Measurements from ENCODE around the gene MANSC4.

DNA sequence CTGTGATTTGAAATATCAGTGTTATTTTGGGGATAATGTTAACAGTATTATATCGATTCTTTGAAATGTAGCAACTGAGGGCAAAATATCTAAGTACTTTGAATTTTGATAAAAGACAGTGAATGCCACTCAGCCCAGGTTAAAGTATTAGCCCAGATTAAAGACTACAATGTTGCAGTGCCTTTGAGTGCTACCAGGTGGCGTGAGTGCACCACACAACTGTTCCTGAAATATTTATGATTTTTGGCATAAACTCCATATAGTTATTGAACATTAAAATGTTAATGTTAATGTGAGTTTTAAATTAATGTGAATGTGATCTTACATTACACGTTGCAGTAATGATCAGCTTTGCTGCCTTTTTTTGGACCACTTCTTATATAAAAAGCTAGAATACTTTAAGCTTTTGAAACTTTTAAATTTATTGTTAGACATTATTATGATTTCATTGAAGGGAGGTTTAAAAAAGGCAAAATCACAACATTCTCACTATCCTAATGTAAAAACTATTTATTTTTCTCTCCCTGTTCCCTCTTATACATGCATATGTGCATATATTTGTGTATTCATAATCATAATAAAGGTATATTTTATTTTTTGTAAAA lies 46.9 kb downstream of the MANSC4 start:
- TF ChIP-seq, protein P1, sequence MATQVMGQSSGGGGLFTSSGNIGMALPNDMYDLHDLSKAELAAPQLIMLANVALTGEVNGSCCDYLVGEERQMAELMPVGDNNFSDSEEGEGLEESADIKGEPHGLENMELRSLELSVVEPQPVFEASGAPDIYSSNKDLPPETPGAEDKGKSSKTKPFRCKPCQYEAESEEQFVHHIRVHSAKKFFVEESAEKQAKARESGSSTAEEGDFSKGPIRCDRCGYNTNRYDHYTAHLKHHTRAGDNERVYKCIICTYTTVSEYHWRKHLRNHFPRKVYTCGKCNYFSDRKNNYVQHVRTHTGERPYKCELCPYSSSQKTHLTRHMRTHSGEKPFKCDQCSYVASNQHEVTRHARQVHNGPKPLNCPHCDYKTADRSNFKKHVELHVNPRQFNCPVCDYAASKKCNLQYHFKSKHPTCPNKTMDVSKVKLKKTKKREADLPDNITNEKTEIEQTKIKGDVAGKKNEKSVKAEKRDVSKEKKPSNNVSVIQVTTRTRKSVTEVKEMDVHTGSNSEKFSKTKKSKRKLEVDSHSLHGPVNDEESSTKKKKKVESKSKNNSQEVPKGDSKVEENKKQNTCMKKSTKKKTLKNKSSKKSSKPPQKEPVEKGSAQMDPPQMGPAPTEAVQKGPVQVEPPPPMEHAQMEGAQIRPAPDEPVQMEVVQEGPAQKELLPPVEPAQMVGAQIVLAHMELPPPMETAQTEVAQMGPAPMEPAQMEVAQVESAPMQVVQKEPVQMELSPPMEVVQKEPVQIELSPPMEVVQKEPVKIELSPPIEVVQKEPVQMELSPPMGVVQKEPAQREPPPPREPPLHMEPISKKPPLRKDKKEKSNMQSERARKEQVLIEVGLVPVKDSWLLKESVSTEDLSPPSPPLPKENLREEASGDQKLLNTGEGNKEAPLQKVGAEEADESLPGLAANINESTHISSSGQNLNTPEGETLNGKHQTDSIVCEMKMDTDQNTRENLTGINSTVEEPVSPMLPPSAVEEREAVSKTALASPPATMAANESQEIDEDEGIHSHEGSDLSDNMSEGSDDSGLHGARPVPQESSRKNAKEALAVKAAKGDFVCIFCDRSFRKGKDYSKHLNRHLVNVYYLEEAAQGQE (IDR thresholded peaks at IDR 0.05) = no peak
- TF ChIP-seq JUND (IDR thresholded peaks at IDR 0.05) = no peak
- no peak for TF ChIP-seq SP1 (IDR thresholded peaks at IDR 0.05)
- TF ChIP-seq, protein P2, sequence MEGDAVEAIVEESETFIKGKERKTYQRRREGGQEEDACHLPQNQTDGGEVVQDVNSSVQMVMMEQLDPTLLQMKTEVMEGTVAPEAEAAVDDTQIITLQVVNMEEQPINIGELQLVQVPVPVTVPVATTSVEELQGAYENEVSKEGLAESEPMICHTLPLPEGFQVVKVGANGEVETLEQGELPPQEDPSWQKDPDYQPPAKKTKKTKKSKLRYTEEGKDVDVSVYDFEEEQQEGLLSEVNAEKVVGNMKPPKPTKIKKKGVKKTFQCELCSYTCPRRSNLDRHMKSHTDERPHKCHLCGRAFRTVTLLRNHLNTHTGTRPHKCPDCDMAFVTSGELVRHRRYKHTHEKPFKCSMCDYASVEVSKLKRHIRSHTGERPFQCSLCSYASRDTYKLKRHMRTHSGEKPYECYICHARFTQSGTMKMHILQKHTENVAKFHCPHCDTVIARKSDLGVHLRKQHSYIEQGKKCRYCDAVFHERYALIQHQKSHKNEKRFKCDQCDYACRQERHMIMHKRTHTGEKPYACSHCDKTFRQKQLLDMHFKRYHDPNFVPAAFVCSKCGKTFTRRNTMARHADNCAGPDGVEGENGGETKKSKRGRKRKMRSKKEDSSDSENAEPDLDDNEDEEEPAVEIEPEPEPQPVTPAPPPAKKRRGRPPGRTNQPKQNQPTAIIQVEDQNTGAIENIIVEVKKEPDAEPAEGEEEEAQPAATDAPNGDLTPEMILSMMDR (IDR thresholded peaks at IDR 0.05; ENCODE audit: low read depth, low read length, missing input control) = peak; percentile 93
